PC-3 (cell line): ENCODE measurements around the gene PRPF38B. TPM values are rescaled to one million over a fixed set of nuclear protein-coding genes. Genes with fewer than 3 reads are reported as not detected.
"Not testable (repeated sequence)": the region's sequence is repeated elsewhere in the genome, so short reads cannot be mapped to it uniquely, and the experiment has no call there.

ENCODE experiments used
- ATAC-seq: fragments of 200-7000 bp; cut with Tn5 transposase; 2 replicates; pipeline ENCODE4 v1.9.1; 2020; ENCODE audit warnings: mild to moderate bottlenecking, moderate library complexity
- BruUV-seq: library from RNA; stranded (reverse); fragments of 400-500 nt; replicated peaks from 2 replicates; lab custom pipeline; 2021; lab: Mats Ljungman, UMichigan
- CTCF ChIA-PET: fragments of 300-600 bp; sonication (Branson Sonifier 250); formaldehyde crosslinking; loops from one replicate; lab custom pipeline; 2022; ENCODE audit warnings: antibody characterized with exemption; lab: Charles Lee
- POLR2A ChIA-PET: fragments of 300-600 bp; sonication (Branson Sonifier 250); formaldehyde crosslinking; loops from one replicate; lab custom pipeline; 2022; ENCODE audit warnings: antibody characterized with exemption; ENCODE audit not compliant: unreplicated experiment; lab: Charles Lee
- DNase-seq: peaks from one replicate; pipeline ENCODE4 v3.0.0-alpha.2; 2015
- H2AFZ ChIP-seq: fragments of 300-600 bp; sonication (generic); 2 replicates; pipeline ENCODE4 v1.6.0; 2016; ENCODE audit warnings: antibody characterized with exemption, low read length
- H3F3A ChIP-seq: fragments of 300-600 bp; sonication (generic); one replicate; pipeline ENCODE4 v1.6.0; 2017; ENCODE audit warnings: antibody characterized with exemption, low read length, control low read depth, mild to moderate bottlenecking; ENCODE audit not compliant: unreplicated experiment
- H3K27ac ChIP-seq: fragments of 300-600 bp; sonication (generic); 2 replicates; pipeline ENCODE4 v1.5.1; 2016; ENCODE audit warnings: mild to moderate bottlenecking, low read length
- H3K27me3 ChIP-seq: fragments of 300-600 bp; sonication (generic); 2 replicates; pipeline ENCODE4 v1.6.1; 2016; ENCODE audit warnings: low read length, mixed read lengths
- H3K36me3 ChIP-seq: fragments of 300-600 bp; sonication (generic); 2 replicates; pipeline ENCODE4 v1.6.1; 2016; ENCODE audit warnings: low read depth, mixed run types, low read length, mixed read lengths
- H3K4me1 ChIP-seq: fragments of 300-600 bp; sonication (generic); 2 replicates; pipeline ENCODE4 v1.5.1; 2016; ENCODE audit warnings: low read length; ENCODE audit not compliant: insufficient read depth
- H3K4me2 ChIP-seq: fragments of 300-600 bp; sonication (generic); 2 replicates; pipeline ENCODE4 v1.6.0; 2016; ENCODE audit warnings: low read length
- H3K4me3 ChIP-seq: fragments of 300-600 bp; sonication (generic); 2 replicates; pipeline ENCODE4 v1.5.1; 2016; ENCODE audit warnings: mild to moderate bottlenecking, low read length, mixed read lengths
- H3K79me2 ChIP-seq: fragments of 300-600 bp; sonication (generic); 2 replicates; pipeline ENCODE4 v1.6.1; 2017; ENCODE audit warnings: low read length, mixed read lengths
- H3K9ac ChIP-seq: fragments of 300-600 bp; sonication (generic); 2 replicates; pipeline ENCODE4 v1.6.0; 2016; ENCODE audit warnings: mild to moderate bottlenecking, low read length
- H3K9me2 ChIP-seq: fragments of 300-600 bp; sonication (generic); replicated peaks from 2 replicates; pipeline ENCODE4 v1.6.1; 2016; ENCODE audit warnings: mixed run types, low read length, mixed read lengths
- H3K9me3 ChIP-seq: fragments of 300-600 bp; sonication (generic); 2 replicates; pipeline ENCODE4 v1.6.1; 2016; ENCODE audit warnings: low read length, mixed read lengths
- H4K20me1 ChIP-seq: fragments of 300-600 bp; sonication (generic); 2 replicates; pipeline ENCODE4 v1.6.1; 2016; ENCODE audit warnings: low read length, mixed read lengths
- CTCF ChIP-seq: fragments of 300-600 bp; sonication (generic); conservative IDR thresholded peaks from 2 replicates; pipeline ENCODE4 v1.5.1; 2017; ENCODE audit warnings: antibody characterized with exemption, low read depth, mild to moderate bottlenecking, low read length
- EZH2 ChIP-seq: fragments of 300-600 bp; sonication (generic); IDR thresholded peaks from one replicate; pipeline ENCODE4 v1.6.1; 2017; ENCODE audit warnings: antibody characterized with exemption, mild to moderate bottlenecking, low read length; ENCODE audit not compliant: unreplicated experiment
- EZH2phosphoT487 ChIP-seq: fragments of 300-600 bp; sonication (generic); IDR thresholded peaks from 2 replicates; pipeline ENCODE4 v1.6.1; 2018; ENCODE audit warnings: mild to moderate bottlenecking, antibody characterized with exemption, low read length, borderline replicate concordance
- intact Hi-C: fragments of 100-400 bp; cut with micrococcal nuclease; formaldehyde crosslinking; loops from 2 replicates; pipeline ENCODE4 v1.9.0; 2023
- total RNA-seq: library from RNA; depleted of rRNA; stranded (reverse); fragments of >200 nt; gene quantifications from 2 replicates; pipeline ENCODE4 v1.2.3, GENCODE V29; 2014

Gene PRPF38B
- total RNA-seq, 1 experiment from 2014 or later, result 21.9 TPM

GRCh38 chr1:108701176-108701849, 9.2 kb downstream of the PRPF38B start:
- BruUV-seq, result no TSS peak
- TF ChIP-seq CTCF (no peak), EZH2phosphoT487 (no peak), EZH2 (no peak)
- peaks cover 56% of the 10 kb centered on the region for H3K36me3 ChIP-seq
- H3F3A ChIP-seq, result peaks cover 22% of the 10 kb centered on the region
- no peaks in the 10 kb centered on the region for H3K27me3 ChIP-seq
- no peak overlapping the region for H3K4me2 ChIP-seq
- no peaks in the 10 kb centered on the region for H3K9me2 ChIP-seq
- intact Hi-C loops, result no loop called here
- H3K4me1 ChIP-seq, result peaks cover 16% of the 10 kb centered on the region
- no peaks in the 10 kb centered on the region for H3K9me3 ChIP-seq
- no peak overlapping the region for H3K27ac ChIP-seq
- CTCF ChIA-PET, result no interaction called here
- no peak overlapping the region for H3K4me3 ChIP-seq
- no peak overlapping the region for H3K9ac ChIP-seq
- POLR2A ChIA-PET, result no interaction called here
- DNase-seq (no peak), ATAC-seq (no peak)
- peaks cover 8% of the 10 kb centered on the region for H4K20me1 ChIP-seq
- peaks cover 9% of the 10 kb centered on the region for H3K79me2 ChIP-seq
- no peak overlapping the region for H2AFZ ChIP-seq

GRCh38 chr1:108702109-108702508, 10.0 kb downstream of the PRPF38B start:
- H3K27ac ChIP-seq, H3K9me3 ChIP-seq, H3K9me2 ChIP-seq, H3K79me2 ChIP-seq, H3K27me3 ChIP-seq, H3K4me3 ChIP-seq, intact Hi-C loops, BruUV-seq, H3K4me2 ChIP-seq, ATAC-seq, H3K9ac ChIP-seq, DNase-seq, H4K20me1 ChIP-seq, H2AFZ ChIP-seq, POLR2A ChIA-PET, CTCF ChIA-PET: not testable (repeated sequence)
- H3K36me3 ChIP-seq, result peaks cover 48% of the 10 kb centered on the region
- peaks cover 22% of the 10 kb centered on the region for H3F3A ChIP-seq
- peaks cover 16% of the 10 kb centered on the region for H3K4me1 ChIP-seq

GRCh38 chr1:108703939-108704338, 11.8 kb downstream of the PRPF38B start:
- TF ChIP-seq EZH2phosphoT487 (no peak), CTCF (no peak), EZH2 (no peak)
- DNase-seq (peak; percentile 8), ATAC-seq (peak; percentile 30)
- CTCF ChIA-PET, result no interaction called here
- Histone ChIP-seq H3K27ac (peak overlapping the region; percentile 17; the same call in 1 of the 2 replicates), H4K20me1 (no peaks in the 10 kb centered on the region), H3K27me3 (no peaks in the 10 kb centered on the region), H3K4me3 (no peak overlapping the region), H3K9ac (no peak overlapping the region), H2AFZ (no peak overlapping the region), H3K4me1 (peaks cover 16% of the 10 kb centered on the region), H3K4me2 (peak overlapping the region; percentile 54), H3K79me2 (no peaks in the 10 kb centered on the region), H3F3A (peaks cover 22% of the 10 kb centered on the region), H3K9me2 (no peaks in the 10 kb centered on the region), H3K9me3 (no peaks in the 10 kb centered on the region), H3K36me3 (peaks cover 29% of the 10 kb centered on the region)
- POLR2A ChIA-PET, result no interaction called here
- BruUV-seq, result no TSS peak
- intact Hi-C loops, result loop anchor here (1.0 kb wide), 1 partner anchor 42 kb away; the partner anchor contains the start of gene STXBP3
